ENCODE results near the gene MATR3. TPM values are rescaled to one million over a fixed set of nuclear protein-coding genes. Genes with fewer than 3 reads are reported as not detected.

Gene MATR3
- total and polyA plus RNA-seq, 4 donors, result 104 to 194 (median 173) TPM

DNA sequence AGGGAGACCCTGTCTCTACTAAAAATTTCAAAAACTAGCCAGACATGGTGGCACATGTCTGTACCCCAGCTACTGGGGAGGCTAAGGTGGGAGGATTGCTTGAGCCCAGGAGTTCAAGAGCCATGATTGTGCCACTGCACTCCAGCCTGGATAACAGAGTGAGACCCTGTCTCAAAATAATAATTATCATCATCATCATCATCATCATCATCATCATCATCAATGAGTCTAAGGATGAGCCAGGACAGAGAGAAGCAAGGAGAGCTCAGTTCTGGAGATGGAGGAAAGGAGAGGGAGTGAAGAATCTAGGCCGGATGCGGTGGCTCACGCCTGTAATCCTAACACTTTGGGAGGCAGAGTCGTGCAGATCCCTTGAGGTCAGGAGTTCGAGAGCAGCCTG lies 36.7 kb upstream of the MATR3 start:
- intact Hi-C loops (cut with DNase I), result no loop called here
- no peaks in the 10 kb centered on the region for H3K36me3 ChIP-seq (ENCODE audit: control insufficient read depth in 1 of 2, insufficient read depth in 2 of 2, low read length in 1 of 2)
- no peaks in the 10 kb centered on the region for H3K9me3 ChIP-seq (ENCODE audit: control insufficient read depth, low read length)
- no peaks in the 10 kb centered on the region for H3K27me3 ChIP-seq (ENCODE audit: control insufficient read depth in 1 of 2, insufficient read depth in 2 of 2, low read length in 1 of 2)
- ATAC-seq (ENCODE audit: low FRiP score) (no peak), DNase-seq (no peak)
- H3K4me1 ChIP-seq (ENCODE audit: control insufficient read depth in 1 of 2, insufficient read depth in 2 of 2, low read length in 2 of 2), result no peaks in the 10 kb centered on the region
- H3K27ac ChIP-seq (ENCODE audit: low read depth in 1 of 2, low read length in 2 of 2), result no peak overlapping the region
- WGBS, 2 donors, result 95 to 98% methylated on average over 5 of the region's 5 CpGs
- H3K4me3 ChIP-seq (ENCODE audit: low read length in 2 of 2), result no peak overlapping the region

DNA sequence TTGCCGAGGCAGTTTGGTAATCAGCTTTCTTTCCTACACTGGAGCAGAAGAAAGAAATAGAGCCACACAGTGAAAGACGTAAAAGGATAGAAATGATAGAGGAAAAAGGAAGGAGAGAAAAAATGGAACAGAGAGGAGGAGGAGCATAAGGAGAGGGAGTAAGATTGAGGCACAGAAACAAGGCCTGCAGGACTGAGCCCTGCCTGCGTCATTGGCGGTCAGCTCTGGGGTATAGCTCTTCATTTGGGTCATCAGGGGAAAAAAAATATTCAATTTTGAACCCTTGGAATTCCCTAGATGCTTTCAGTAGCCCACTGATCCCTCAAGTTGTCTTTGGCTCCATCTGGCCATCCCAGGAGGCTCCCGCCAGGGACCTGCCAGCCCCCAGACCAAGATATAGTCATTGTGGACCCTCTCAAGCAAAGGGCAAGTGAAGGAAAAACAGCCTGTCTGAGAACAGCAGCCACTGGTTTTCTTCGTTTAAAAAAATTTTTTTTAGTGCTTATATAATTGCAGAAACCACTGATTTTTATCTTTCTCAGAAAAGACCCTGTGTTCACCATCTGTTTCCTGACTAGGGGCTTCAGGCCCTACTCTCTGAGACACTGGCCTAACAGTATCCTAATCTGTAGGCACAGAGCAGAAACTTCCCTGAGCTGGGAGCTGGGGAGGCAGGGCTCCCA lies 31.3 kb upstream of the MATR3 start:
- Histone ChIP-seq H3K9me3 (ENCODE audit: control insufficient read depth, low read length) (no peaks in the 10 kb centered on the region), H3K27ac (ENCODE audit: low read depth in 1 of 2, low read length in 2 of 2) (no peak overlapping the region)
- ATAC-seq (ENCODE audit: low FRiP score), result no peak

DNA sequence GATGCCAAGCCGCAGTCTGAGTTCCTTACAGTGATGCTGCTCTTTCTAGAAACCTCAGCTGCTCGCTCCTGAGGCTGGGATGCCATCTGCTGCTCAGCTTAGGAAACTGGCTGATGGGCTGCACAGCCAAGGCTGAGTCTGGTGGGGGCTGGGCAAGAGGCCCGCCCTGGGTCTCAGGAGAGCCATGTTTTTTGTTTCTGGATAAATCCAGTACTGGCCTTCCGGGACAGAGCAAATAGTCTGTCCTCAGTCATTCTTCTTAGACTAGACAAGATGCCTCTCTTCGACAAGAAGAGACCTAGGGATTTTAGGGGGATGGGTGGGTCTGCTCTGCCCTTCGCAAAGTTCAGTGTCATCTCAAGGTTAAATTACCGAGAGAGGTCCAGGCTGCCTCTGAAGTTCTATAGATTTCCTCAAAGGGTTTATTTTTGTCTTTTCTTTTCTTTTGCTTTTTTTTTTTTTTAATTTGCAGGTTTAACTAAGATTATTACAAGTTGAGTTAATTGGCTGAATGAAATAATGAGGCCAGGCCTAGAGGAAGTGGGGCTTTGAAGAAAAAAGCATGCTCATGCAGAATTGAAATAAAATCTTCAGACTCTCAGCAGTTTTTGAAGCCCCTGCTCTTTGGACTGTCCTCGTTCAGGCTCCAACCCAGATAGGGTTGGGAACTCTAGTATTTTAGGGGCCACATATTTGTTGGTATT lies 30.6 kb upstream of the MATR3 start:
- DNase-seq, result peak; percentile 93
- H3K27ac ChIP-seq (ENCODE audit: low read depth in 1 of 2, low read length in 2 of 2), result no peak overlapping the region

More for the DNA sequence above, 31.3 kb upstream of the MATR3 start:
- no peak for DNase-seq
- Histone ChIP-seq H3K27me3 (ENCODE audit: control insufficient read depth in 1 of 2, insufficient read depth in 2 of 2, low read length in 1 of 2) (no peaks in the 10 kb centered on the region), H3K4me3 (ENCODE audit: low read length in 2 of 2) (no peak overlapping the region), H3K36me3 (ENCODE audit: control insufficient read depth in 1 of 2, insufficient read depth in 2 of 2, low read length in 1 of 2) (no peaks in the 10 kb centered on the region), H3K4me1 (ENCODE audit: control insufficient read depth in 1 of 2, insufficient read depth in 2 of 2, low read length in 2 of 2) (no peaks in the 10 kb centered on the region)
- intact Hi-C loops (cut with DNase I), result loop anchor here (1.0 to 5.0 kb wide), 5 partner anchors 169 to 685 kb away; partner anchors contain the start of gene HSPA9 (in 1 of the 2)
- WGBS, 2 donors, result 40 to 43% methylated on average over 6 of the region's 6 CpGs

DNA sequence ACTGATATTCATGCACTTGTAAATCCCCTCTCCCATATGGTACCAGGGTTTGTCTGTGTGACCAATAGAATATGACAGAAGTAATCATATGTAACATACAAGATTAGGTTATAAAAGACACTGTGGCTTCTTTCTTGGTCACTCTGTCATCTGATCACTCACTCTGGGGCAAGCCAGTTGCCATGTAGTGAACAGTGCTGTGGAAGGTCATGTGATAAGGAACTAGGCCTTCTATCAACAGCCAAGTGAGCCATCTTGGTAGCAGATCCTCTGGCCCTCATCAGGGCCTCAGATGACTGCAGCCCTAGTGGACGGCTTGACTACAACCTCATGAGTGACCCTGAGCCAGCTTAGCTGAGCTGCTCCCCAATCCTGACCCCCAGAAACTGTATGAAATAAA lies 30.0 kb upstream of the MATR3 start:
- no peaks in the 10 kb centered on the region for H3K9me3 ChIP-seq (ENCODE audit: control insufficient read depth, low read length)
- WGBS, 2 donors, result 82 to 83% methylated on average over 1 of the region's 1 CpG
- ATAC-seq (ENCODE audit: low FRiP score) (no peak), DNase-seq (no peak)
- H3K4me1 ChIP-seq (ENCODE audit: control insufficient read depth in 1 of 2, insufficient read depth in 2 of 2, low read length in 2 of 2), result no peaks in the 10 kb centered on the region
- intact Hi-C loops (cut with DNase I), result loop anchor here (2.0 to 5.0 kb wide), 4 partner anchors 171 to 686 kb away; partner anchors contain the start of gene HSPA9 (in 1 of the 2)
- no peaks in the 10 kb centered on the region for H3K27me3 ChIP-seq (ENCODE audit: control insufficient read depth in 1 of 2, insufficient read depth in 2 of 2, low read length in 1 of 2)
- no peak overlapping the region for H3K27ac ChIP-seq (ENCODE audit: low read depth in 1 of 2, low read length in 2 of 2)
- H3K4me3 ChIP-seq (ENCODE audit: low read length in 2 of 2), result no peak overlapping the region
- no peaks in the 10 kb centered on the region for H3K36me3 ChIP-seq (ENCODE audit: control insufficient read depth in 1 of 2, insufficient read depth in 2 of 2, low read length in 1 of 2)

More for the DNA sequence above, 30.6 kb upstream of the MATR3 start:
- no peak overlapping the region for H3K4me3 ChIP-seq (ENCODE audit: low read length in 2 of 2)
- peak; percentile 97 for ATAC-seq (ENCODE audit: low FRiP score)
- H3K36me3 ChIP-seq (ENCODE audit: control insufficient read depth in 1 of 2, insufficient read depth in 2 of 2, low read length in 1 of 2), result no peaks in the 10 kb centered on the region
- no peaks in the 10 kb centered on the region for H3K9me3 ChIP-seq (ENCODE audit: control insufficient read depth, low read length)
- 35% methylated on average over 8 of the region's 8 CpGs for WGBS, 2 donors
- no peaks in the 10 kb centered on the region for H3K4me1 ChIP-seq (ENCODE audit: control insufficient read depth in 1 of 2, insufficient read depth in 2 of 2, low read length in 2 of 2)
- intact Hi-C loops (cut with DNase I), result loop anchor here (1.0 to 5.0 kb wide), 5 partner anchors 170 to 686 kb away; partner anchors contain the start of gene HSPA9 (in 1 of the 2)
- H3K27me3 ChIP-seq (ENCODE audit: control insufficient read depth in 1 of 2, insufficient read depth in 2 of 2, low read length in 1 of 2), result no peaks in the 10 kb centered on the region

DNA sequence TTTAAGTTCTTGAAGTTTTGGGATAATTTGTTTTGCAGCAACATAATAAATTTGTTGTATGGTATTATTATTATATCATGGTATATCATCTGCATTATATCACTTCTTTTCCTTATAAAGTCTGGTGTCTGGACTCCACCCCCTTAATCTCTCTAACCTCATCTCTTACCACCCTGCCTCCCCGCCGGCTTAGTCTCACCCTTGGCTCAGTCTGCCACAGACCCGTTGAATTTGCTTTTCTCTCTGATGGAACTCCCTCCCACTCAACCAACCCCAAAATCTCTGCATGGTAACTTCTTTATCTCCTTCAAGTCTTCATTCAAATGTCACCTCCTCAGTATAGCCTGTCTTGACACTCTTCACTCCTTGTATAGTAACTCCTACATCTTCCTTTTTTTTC lies 29.6 kb upstream of the MATR3 start:
- ATAC-seq (ENCODE audit: low FRiP score) (no peak), DNase-seq (no peak)
- Histone ChIP-seq H3K9me3 (ENCODE audit: control insufficient read depth, low read length) (no peaks in the 10 kb centered on the region), H3K27me3 (ENCODE audit: control insufficient read depth in 1 of 2, insufficient read depth in 2 of 2, low read length in 1 of 2) (no peaks in the 10 kb centered on the region), H3K27ac (ENCODE audit: low read depth in 1 of 2, low read length in 2 of 2) (no peak overlapping the region), H3K4me1 (ENCODE audit: control insufficient read depth in 1 of 2, insufficient read depth in 2 of 2, low read length in 2 of 2) (no peaks in the 10 kb centered on the region), H3K36me3 (ENCODE audit: control insufficient read depth in 1 of 2, insufficient read depth in 2 of 2, low read length in 1 of 2) (no peaks in the 10 kb centered on the region), H3K4me3 (ENCODE audit: low read length in 2 of 2) (no peak overlapping the region)
- 95 to 100% methylated on average over 3 of the region's 3 CpGs for whole genome bisulfite sequencing, 2 donors
- intact Hi-C loops (cut with DNase I), result loop anchor here (2.0 to 5.0 kb wide), 4 partner anchors 171 to 687 kb away; partner anchors contain the start of gene HSPA9 (in 1 of the 2)

DNA sequence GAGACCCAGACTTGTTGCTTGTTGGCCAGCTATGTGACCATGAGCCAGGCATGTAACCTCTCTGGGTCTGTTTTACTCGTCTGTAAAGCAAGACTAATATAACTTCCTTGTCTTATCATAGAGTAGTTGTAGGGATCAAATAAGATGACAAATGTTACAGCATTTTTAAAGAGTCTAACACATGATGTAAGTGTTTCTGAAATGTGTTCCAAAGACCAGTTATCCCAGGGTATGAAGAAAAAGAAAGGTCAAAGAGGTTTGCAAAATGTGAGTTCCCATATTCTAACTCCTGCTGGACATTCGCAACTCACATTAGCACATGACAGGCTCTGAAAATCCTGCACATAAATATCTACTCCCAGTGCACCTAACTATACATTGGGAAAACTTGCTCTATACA lies 28.5 kb upstream of the MATR3 start:
- ATAC-seq (ENCODE audit: low FRiP score), result no peak
- WGBS, 2 donors, result 43 to 44% methylated on average over 2 of the region's 2 CpGs
- Histone ChIP-seq H3K36me3 (ENCODE audit: control insufficient read depth in 1 of 2, insufficient read depth in 2 of 2, low read length in 1 of 2) (no peaks in the 10 kb centered on the region), H3K4me3 (ENCODE audit: low read length in 2 of 2) (no peak overlapping the region), H3K27me3 (ENCODE audit: control insufficient read depth in 1 of 2, insufficient read depth in 2 of 2, low read length in 1 of 2) (no peaks in the 10 kb centered on the region), H3K27ac (ENCODE audit: low read depth in 1 of 2, low read length in 2 of 2) (no peak overlapping the region), H3K4me1 (ENCODE audit: control insufficient read depth in 1 of 2, insufficient read depth in 2 of 2, low read length in 2 of 2) (no peaks in the 10 kb centered on the region), H3K9me3 (ENCODE audit: control insufficient read depth, low read length) (no peaks in the 10 kb centered on the region)
- DNase-seq, result no peak
- intact Hi-C loops (cut with DNase I), result no loop called here

DNA sequence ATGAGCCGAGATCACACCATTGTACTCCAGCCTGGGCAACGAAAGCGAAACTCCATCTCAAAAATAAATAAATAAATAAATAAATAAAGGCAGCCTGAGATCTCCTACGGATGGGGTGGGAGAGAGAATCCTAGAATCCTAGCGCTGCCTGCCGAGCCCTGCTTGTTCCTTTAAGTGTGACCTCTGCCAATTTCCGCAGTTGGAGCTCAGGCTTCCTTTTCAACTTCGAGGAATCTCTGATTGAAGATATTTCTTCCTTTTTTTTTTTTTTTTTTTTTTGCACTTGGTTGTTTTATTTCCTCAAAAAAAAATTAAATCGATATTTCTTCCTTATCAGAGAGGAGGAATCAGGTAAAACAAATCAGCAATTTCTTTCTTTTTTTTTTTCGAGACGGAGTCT lies 27.3 kb upstream of the MATR3 start:
- Histone ChIP-seq H3K27me3 (ENCODE audit: control insufficient read depth in 1 of 2, insufficient read depth in 2 of 2, low read length in 1 of 2) (no peaks in the 10 kb centered on the region), H3K36me3 (ENCODE audit: control insufficient read depth in 1 of 2, insufficient read depth in 2 of 2, low read length in 1 of 2) (no peaks in the 10 kb centered on the region), H3K4me3 (ENCODE audit: low read length in 2 of 2) (no peak overlapping the region), H3K9me3 (ENCODE audit: control insufficient read depth, low read length) (no peaks in the 10 kb centered on the region), H3K27ac (ENCODE audit: low read depth in 1 of 2, low read length in 2 of 2) (no peak overlapping the region), H3K4me1 (ENCODE audit: control insufficient read depth in 1 of 2, insufficient read depth in 2 of 2, low read length in 2 of 2) (no peaks in the 10 kb centered on the region)
- no peak for DNase-seq
- intact Hi-C loops (cut with DNase I), result no loop called here
- no peak for ATAC-seq (ENCODE audit: low FRiP score)
- 93 to 94% methylated on average over 11 of the region's 11 CpGs for WGBS, 2 donors

DNA sequence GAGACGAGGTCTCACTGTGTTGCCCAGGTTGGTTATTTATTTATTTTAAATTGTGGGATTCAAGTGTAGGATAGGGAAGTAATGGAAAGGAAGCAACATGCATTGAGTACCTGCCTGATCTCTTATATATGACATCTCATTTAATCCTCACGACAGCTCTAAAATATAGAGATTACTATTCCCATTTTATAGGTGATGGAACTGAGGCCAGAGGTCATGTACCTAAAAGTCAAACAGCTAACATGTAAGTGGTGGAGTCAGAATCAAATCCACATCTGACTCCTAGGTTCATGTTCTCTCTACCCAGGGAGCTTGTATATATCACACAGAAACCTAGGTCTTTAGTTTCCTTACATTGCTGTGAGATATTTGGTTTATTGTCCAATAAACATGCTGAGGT lies 26.1 kb upstream of the MATR3 start:
- DNase-seq, result no peak
- Histone ChIP-seq H3K36me3 (ENCODE audit: control insufficient read depth in 1 of 2, insufficient read depth in 2 of 2, low read length in 1 of 2) (no peaks in the 10 kb centered on the region), H3K4me1 (ENCODE audit: control insufficient read depth in 1 of 2, insufficient read depth in 2 of 2, low read length in 2 of 2) (peaks cover 0 to 6% of the 10 kb centered on the region in 2 donors), H3K4me3 (ENCODE audit: low read length in 2 of 2) (no peak overlapping the region), H3K27ac (ENCODE audit: low read depth in 1 of 2, low read length in 2 of 2) (no peak overlapping the region), H3K9me3 (ENCODE audit: control insufficient read depth, low read length) (no peaks in the 10 kb centered on the region), H3K27me3 (ENCODE audit: control insufficient read depth in 1 of 2, insufficient read depth in 2 of 2, low read length in 1 of 2) (no peaks in the 10 kb centered on the region)
- ATAC-seq (ENCODE audit: low FRiP score), result no peak
- 96 to 97% methylated on average over 2 of the region's 2 CpGs for WGBS, 2 donors
- intact Hi-C loops (cut with DNase I), result no loop called here

Data from aorta (tissue), 5 donors.